ENCODE measurements around the gene CPXM2.

- no peak for TF ChIP-seq BHLHE40 (IDR thresholded peaks at IDR 0.05; ENCODE audit: borderline replicate concordance)
- no peak for TF ChIP-seq SUZ12 (IDR thresholded peaks at IDR 0.05)
- no peak for TF ChIP-seq ELF4 (IDR thresholded peaks at IDR 0.05)
- no peak for TF ChIP-seq NFRKB (IDR thresholded peaks at IDR 0.05)
- no peak for TF ChIP-seq FOXM1 (IDR thresholded peaks at IDR 0.05; ENCODE audit: borderline replicate concordance)
- TF ChIP-seq LEF1 (IDR thresholded peaks at IDR 0.05; ENCODE audit: borderline replicate concordance) = no peak
- TF ChIP-seq FOXA1 (IDR thresholded peaks at IDR 0.05) = no peak
Observed at GRCh38 chr10:123743441-123744223, 148.0 kb downstream of the CPXM2 start.
